A549 treated with AZD2906 at 1 μM for 4 hours (cell line): ENCODE results near the gene SEBOX. TPM values are rescaled to one million over a fixed set of nuclear protein-coding genes. Genes with fewer than 3 reads are reported as not detected.

Experiments used
- total RNA-seq: library from RNA; stranded (reverse); fragments of 200-300 nt; extraction: Qiagen RNA extraction; gene quantifications from 5 replicates; pipeline ENCODE4 v1.2.3, GENCODE V29; 2022

SEBOX gene, protein sequence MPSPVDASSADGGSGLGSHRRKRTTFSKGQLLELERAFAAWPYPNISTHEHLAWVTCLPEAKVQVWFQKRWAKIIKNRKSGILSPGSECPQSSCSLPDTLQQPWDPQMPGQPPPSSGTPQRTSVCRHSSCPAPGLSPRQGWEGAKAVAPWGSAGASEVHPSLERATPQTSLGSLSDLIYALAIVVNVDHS
- not detected in 5 replicates for total RNA-seq

DNA sequence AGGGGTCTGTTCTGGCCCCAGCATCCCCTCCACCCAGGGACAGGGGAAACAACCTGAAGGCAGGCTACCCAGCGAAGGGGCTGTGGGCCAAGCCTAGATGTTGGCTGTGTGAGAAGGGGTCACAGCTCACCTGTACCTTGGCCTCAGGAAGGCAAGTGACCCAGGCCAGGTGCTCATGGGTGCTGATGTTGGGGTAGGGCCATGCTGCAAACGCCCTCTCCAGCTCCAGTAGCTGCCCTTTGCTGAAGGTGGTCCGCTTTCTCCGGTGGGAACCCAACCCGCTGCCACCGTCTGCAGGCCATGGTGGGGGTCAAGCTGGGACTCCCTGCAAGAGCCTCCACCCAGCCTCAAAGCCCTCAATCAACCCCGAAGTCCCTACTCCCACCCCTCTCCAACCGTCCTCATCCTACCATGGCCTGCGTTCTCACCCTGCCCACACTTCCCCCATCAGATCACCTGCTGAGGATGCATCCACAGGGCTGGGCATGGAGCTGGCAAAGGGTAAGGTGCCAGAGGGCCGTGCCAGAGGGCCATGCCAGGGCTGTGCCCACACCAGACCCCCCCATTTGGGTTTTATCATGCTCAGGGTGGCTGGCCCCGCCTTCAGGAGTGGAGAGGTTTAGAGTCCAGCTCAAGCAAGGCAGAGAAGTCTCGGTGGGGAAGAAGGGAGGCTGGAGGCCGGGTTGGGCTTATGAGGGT is at the start of gene SEBOX:
Gene SEBOX (minus strand): TSS at position 535 of the 699 bp plus-strand sequence. CDS start 48 bp downstream, at position 487.

DNA sequence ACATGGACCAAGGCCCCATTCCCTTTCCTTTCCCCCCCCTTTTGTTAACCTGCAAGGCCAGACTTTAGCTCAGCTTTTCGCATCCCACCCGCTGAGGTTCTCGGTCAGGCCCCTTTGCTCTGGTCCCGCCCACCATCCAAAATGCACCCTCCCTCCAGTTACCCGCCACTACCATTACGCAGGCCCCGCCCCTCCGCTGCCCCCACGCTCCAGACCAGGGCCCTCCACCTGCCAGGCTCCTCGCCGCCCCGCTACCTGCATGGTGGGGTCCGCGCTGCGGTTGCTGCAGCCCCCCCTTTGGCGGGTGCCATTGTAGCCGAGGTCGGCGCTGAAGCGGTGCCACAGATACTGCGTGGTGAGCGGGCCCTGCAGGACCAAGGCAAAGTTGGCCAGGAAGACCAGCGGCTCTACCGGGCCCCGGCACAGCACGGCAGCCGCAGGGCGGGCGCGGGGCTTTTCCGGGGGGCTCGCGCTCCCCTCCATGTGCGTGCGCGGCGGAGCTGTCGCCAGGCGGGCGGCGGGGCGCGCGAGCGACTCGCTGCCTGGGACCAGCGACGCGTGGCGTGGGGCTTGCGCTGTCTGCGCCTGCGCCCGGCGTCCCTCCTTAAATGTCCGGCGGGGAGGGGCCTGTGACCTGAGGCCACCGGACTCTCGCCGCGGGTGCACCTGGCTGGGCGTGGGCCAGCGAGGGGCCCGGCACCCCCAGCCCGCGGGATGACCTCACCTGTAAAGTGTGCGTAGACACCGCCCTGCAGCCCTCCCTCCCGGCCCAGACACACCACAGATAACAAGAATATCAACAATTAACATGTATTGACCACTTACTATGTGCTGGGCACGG is 40.9 kb upstream of the SEBOX start, which contains the start of gene SLC46A1:
Gene SLC46A1 (minus strand): TSS at position 581 of the 841 bp plus-strand sequence. CDS start 98 bp downstream, at position 483.

DNA sequence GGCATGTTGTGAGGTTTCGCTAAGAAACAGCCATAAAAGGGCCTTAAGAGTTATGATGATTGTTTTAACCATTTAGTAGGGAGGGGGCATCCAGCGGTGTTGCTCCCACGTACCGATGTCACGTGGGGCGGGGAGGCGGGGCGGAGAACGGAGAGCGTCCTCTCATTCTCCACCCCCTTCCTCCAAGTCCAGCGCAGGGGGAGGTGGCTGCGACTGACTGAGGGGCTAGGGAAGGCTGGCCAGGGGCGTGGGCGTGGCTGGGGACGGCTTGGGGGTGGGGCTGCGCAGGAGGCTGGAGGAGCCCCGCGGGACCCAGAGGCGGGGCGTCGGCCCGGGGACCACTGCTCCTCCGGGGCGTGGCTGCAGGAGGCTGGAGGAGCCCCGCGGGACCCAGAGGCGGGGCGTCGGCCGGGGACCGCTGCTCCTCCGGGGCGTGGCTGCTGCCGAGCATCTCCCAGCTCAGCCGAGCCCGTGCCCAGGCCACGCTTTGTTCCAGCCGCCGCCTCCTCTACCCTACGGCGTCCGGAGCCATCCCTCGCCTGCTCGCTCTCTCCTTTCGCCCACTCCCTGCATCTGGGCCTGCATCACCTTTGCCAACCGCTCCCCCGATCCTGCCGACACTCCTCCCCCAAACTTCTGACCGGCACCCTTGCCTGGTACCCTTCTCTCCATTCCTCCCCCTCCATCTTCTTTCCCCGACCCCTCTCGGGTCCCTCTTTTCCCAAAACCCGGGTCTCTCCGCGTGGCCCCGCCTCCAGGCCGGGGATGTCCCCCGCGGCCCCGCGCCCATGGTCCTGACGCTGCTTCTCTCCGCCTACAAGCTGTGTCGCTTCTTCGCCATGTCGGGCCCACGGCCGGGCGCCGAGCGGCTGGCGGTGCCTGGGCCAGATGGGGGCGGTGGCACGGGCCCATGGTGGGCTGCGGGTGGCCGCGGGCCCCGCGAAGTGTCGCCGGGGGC is 6.5 kb upstream of the SEBOX start, which contains the start of gene SARM1:
Gene SARM1 (plus strand): TSS at position 450 of the 958 bp plus-strand sequence. CDS start 339 bp downstream, at position 789.

DNA sequence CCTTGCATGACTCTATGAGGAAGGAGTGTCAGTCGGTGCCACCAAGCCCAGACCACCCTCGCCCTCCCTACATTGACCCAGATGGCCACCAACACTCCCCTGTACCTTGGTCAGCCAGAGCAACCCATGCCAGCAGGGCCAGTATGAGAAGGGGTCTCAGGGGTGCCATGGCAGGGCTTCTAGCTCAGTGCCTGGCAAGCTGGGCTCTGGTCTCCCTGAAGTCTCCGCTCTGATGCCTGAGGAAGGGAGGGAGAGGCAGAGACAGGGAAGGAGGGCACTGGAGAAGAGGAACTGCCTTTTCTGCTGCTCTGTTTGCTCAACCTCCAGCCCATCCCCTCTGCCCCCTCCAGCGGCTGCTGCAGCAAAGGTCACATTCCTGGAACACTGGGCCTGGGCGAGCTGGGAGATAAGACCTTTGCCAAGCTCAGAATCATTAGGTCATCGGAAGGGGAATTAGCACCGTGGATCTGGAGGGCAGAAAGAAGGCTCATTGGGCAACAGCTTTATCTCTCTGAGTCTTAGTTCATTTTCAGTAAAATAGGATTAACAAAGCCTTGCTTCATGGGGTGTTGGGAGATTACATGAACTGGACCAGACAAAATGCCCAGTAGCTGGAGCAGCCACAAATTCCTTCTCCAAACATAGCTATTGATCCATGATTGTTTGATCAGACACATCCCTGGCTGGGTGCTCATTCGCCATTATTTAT is 5.2 kb upstream of the SEBOX start, which contains the start of gene VTN:
Gene VTN (minus strand): TSS at position 273 of the 709 bp plus-strand sequence. CDS start 104 bp downstream, at position 169.

DNA sequence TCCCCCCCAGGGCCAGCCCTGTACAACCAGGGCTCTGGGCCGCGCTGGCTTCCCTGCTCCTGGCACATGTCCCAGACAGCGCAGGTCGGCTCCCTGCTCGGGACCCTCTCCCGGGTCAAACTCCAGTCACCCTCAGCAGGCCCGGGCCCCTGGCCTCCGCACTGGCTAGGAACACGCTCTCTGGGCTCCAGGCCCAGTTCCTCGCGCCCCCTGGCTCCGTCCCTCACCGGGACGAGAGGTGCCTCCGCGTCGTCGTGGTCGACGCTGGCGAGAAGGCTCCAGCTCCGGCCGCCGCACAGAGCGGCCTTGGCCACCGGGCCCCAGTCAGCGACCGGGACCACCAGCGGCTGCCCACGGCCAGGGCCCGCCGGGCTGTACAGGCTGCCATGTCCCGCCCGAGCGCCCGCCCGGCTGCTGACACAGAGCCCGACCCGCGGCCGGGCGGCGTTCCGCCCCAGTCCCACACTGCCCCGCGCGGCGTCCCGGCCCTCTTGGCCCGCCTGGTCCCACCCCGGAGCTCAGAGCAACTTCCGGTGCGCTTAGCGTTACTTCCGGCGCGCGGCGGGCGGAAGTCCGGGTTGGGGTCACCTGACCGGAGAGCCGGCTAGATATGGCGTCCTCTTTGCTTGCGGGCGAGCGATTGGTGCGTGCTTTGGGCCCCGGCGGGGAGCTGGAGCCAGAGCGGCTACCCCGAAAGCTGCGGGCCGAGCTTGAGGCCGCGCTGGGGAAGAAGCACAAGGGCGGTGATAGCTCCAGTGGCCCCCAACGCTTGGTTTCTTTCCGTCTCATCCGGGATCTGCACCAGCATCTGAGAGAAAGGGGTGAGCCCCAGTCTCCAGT is 7.7 kb downstream of the SEBOX start, which contains the start of gene POLDIP2:
Gene POLDIP2 (minus strand): TSS at position 467 of the 840 bp plus-strand sequence. CDS start 79 bp downstream, at position 388.

DNA sequence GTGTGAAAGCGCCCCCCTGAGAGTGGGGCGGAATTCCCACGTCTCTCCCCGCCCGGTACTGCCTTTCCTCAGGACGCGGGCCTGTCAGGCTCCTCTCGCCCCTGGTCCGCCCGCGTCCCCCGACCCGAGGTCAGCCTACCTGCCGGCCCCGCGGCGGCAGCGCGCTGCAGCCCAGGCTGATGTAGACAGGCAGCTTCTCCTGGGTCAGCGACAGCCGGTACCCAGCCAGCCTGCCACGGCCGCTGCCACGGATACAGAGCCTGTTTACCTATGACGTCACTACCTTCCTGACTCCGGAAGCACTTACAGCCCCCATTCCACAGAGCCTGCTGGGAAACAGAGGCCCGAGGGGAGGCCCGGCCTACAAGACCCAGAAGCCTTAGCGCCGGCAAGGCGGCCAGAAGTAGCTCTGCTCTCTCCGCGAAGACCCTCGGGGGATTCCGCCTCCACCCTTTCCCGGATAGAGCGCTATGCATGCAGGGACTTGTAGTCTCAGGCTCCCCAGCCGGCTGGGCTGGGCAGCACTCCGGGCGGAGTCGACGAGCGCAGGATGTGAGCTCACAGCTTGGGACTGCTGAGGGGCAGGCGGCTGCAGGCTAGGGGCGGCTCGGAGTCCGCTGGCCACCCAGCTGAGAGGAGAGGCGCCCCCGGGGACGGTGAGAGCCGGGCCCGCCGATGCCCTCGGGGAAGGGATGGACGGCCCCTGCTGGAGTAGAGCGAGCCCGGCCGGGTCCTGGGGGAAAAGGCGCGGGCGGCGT is 29.6 kb downstream of the SEBOX start, which contains the start of the genes IFT20 and TNFAIP1:
Gene IFT20 (minus strand): TSS at position 272 of the 758 bp plus-strand sequence. CDS start 3,487 bp downstream, outside the sequence.
Gene TNFAIP1 (plus strand): TSS at position 561 of the 758 bp plus-strand sequence. CDS start 3,761 bp downstream, outside the sequence.

DNA sequence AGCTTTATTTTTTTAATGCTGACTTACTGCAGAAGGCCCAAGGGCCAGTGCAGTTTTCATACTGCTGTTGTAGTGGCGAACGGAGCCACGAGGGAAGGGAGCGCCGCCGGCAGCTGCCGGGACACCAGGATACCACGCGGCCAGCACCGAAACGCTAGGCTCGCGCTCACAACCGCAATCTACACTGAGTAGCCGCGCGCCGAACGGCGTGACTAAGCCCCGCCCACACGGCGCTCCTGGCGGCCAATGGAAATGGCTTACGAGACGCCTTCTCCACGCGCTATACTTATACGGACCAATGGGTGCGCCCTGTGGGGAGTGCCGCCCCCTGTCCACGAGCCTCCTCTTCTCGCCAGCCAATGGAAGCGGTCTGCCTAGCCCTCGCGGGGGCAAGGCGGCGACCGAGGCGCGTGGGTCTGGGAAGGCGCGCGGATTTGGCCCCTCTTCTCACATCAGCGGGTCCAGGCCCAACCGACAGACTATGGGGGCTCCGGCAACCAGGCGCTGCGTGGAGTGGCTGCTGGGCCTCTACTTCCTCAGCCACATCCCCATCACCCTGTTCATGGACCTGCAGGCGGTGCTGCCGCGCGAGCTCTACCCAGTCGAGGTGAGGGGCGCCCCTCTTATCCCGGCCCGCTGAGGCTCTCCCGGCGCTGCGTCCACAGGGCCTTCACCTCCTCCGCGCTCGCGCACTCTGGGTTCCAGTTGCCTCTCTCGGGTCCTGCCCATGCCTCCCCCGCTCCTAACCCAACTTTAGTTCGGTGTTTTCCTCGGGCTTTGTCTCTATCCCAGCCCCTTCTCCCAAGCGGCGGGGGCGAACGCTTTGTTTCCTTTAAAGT is 46.0 kb downstream of the SEBOX start, which contains the start of gene TMEM97:
Gene TMEM97 (plus strand): TSS at position 442 of the 839 bp plus-strand sequence. CDS start 40 bp downstream, at position 482.

Other genes starting within 250 kb of the SEBOX start
- 39.5 to 45.7 TPM (median 40.2 TPM) in 5 replicates for gene TMEM97, start 46.0 kb downstream of the SEBOX start, total RNA-seq
- gene IFT20, start 29.7 kb downstream of the SEBOX start, total RNA-seq, result 45.8 to 57.5 TPM (median 52.2 TPM) in 5 replicates
- 41.0 to 50.2 TPM (median 46.4 TPM) in 5 replicates for gene TNFAIP1, start 29.4 kb downstream of the SEBOX start, total RNA-seq
- gene POLDIP2, start 7.7 kb downstream of the SEBOX start, total RNA-seq, result 146 to 166 TPM (median 164 TPM) in 5 replicates
- gene VTN, start 5.1 kb upstream of the SEBOX start, total RNA-seq, result 16.3 to 24.7 TPM (median 20.7 TPM) in 5 replicates
- 4.4 to 6.2 TPM (median 5.6 TPM) in 5 replicates for gene SARM1, start 6.5 kb upstream of the SEBOX start, total RNA-seq
- 15.0 to 19.0 TPM (median 17.1 TPM) in 5 replicates for gene SLC46A1, start 41.0 kb upstream of the SEBOX start, total RNA-seq
- 0.05 to 0.21 TPM (median 0.10 TPM) in 5 replicates for gene SLC13A2, start 108.4 kb upstream of the SEBOX start, total RNA-seq
- 0.02 to 0.07 TPM (median 0.03 TPM) in 3 of 5 replicates, not detected in the others for gene FOXN1, start 141.1 kb upstream of the SEBOX start, total RNA-seq
- 22.8 to 31.0 TPM (median 29.7 TPM) in 5 replicates for gene UNC119, start 187.4 kb upstream of the SEBOX start, total RNA-seq
- gene PIGS, start 206.3 kb upstream of the SEBOX start, total RNA-seq, result 56.2 to 63.4 TPM (median 58.3 TPM) in 5 replicates
- 1.3 to 2.4 TPM (median 2.0 TPM) in 5 replicates for gene ALDOC, start 211.7 kb upstream of the SEBOX start, total RNA-seq
- gene SPAG5, start 233.8 kb upstream of the SEBOX start, total RNA-seq, result 62.3 to 70.8 TPM (median 69.3 TPM) in 5 replicates
- 2.7 to 3.6 TPM (median 2.9 TPM) in 5 replicates for gene RSKR, start 249.0 kb upstream of the SEBOX start, total RNA-seq